Ascending aorta (tissue), 2 donors: Measurements from ENCODE around the gene TATDN2. TPM values are rescaled to one million over a fixed set of nuclear protein-coding genes. Genes with fewer than 3 reads are reported as not detected.

Experiments
- DNase-seq, 2 donors: peaks; one replicate each; pipeline ENCODE4 v3.0.0-alpha.2; 2019; ENCODE audit warnings: low spot score in 2 of 2
- H3K27ac ChIP-seq, 2 donors: fragments of 200-600 bp; sonication (generic); one replicate each; pipeline ENCODE4 v1.5.1; 2016 to 2017; ENCODE audit warnings: mild to moderate bottlenecking in 1 of 2
- H3K27me3 ChIP-seq: fragments of 200-600 bp; sonication (generic); one replicate; pipeline ENCODE4 v1.5.1; 2017
- H3K36me3 ChIP-seq, 2 donors: fragments of 200-600 bp; sonication (generic); one replicate each; pipeline ENCODE4 v1.5.1; 2016
- H3K4me1 ChIP-seq, 2 donors: fragments of 200-600 bp; sonication (generic); one replicate each; pipeline ENCODE4 v1.5.1; 2016 to 2017; ENCODE audit warnings: mild to moderate bottlenecking in 1 of 2
- H3K4me3 ChIP-seq, 2 donors: fragments of 200-600 bp; sonication (generic); one replicate each; pipeline ENCODE4 v1.5.1; 2016 to 2017; ENCODE audit warnings: mild to moderate bottlenecking in 1 of 2
- H3K9me3 ChIP-seq, 2 donors: fragments of 200-600 bp; sonication (generic); one replicate each; pipeline ENCODE4 v1.5.1; 2016
- intact Hi-C: fragments of 100-400 bp; cut with DNase I; formaldehyde crosslinking; loops from one replicate; pipeline ENCODE4 v1.15.1; 2023
- total RNA-seq: library from RNA; depleted of rRNA; stranded (reverse); fragments of >200 nt; gene quantifications from one replicate; pipeline ENCODE4 v1.1.0, GENCODE V29; 2016
- TF ChIP-seq, protein P1 (sequence below), 3 experiments: fragments of 200-600 bp in 2 of 3; fragments of 450-650 bp in 1 of 3; sonication (generic) in 2 of 3; IDR thresholded peaks; one replicate each; pipeline ENCODE4 v1.5.1; 2016 to 2019; ENCODE audit warnings: antibody characterized with exemption in 3 of 3, mild to moderate bottlenecking in 1 of 3, moderate library complexity in 1 of 3

Gene TATDN2
- total RNA-seq, 1 donor from 2014 or later: 29.1 TPM

DNA sequence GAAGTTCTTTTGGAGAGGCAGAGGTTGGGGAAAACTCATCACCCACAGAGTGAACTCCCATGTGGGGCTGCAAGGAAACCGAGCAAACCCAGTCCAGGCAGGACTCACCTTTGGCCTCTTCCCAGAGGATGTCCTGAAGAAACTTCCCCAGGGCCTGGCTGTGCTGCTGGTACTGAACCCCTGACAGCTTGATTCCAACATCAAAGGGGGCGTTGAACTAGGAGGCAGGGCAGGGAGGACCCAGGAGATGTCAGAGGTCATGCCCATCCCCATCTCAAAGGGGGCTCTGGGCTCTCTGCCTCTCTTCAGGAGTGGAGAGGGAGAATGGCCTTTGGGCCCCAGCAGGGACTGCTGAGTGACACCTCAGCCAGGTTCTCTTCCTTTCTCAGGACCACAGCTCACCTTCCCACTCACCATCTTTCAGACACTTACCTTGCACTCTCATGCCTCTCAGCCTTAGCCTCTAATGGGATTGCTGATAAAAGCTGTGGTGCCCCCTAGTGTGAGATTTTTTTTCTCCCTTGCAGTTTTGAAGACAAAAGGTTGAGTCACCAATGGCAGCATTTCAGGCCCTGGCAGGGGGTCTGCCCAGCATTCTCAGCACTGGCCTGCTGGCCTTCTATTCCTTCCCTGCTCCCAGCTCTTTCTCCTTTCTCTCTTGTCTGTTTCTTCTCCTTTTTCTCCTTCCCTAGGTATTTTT lies 38.5 kb downstream of the TATDN2 start:
- peaks cover 48 to 52% of the 10 kb centered on the region in 2 donors for H3K36me3 ChIP-seq
- TF ChIP-seq, protein P1, sequence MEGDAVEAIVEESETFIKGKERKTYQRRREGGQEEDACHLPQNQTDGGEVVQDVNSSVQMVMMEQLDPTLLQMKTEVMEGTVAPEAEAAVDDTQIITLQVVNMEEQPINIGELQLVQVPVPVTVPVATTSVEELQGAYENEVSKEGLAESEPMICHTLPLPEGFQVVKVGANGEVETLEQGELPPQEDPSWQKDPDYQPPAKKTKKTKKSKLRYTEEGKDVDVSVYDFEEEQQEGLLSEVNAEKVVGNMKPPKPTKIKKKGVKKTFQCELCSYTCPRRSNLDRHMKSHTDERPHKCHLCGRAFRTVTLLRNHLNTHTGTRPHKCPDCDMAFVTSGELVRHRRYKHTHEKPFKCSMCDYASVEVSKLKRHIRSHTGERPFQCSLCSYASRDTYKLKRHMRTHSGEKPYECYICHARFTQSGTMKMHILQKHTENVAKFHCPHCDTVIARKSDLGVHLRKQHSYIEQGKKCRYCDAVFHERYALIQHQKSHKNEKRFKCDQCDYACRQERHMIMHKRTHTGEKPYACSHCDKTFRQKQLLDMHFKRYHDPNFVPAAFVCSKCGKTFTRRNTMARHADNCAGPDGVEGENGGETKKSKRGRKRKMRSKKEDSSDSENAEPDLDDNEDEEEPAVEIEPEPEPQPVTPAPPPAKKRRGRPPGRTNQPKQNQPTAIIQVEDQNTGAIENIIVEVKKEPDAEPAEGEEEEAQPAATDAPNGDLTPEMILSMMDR (IDR thresholded peaks at IDR 0.05): peak in 1 of 3 experiments; percentile 19
- no peak overlapping the region for H3K4me3 ChIP-seq
- H3K9me3 ChIP-seq: no peaks in the 10 kb centered on the region
- no peak overlapping the region for H3K27ac ChIP-seq
- intact Hi-C loops: no loop called here
- DNase-seq: no peak
- no peaks in the 10 kb centered on the region for H3K4me1 ChIP-seq
- H3K27me3 ChIP-seq: no peaks in the 10 kb centered on the region

DNA sequence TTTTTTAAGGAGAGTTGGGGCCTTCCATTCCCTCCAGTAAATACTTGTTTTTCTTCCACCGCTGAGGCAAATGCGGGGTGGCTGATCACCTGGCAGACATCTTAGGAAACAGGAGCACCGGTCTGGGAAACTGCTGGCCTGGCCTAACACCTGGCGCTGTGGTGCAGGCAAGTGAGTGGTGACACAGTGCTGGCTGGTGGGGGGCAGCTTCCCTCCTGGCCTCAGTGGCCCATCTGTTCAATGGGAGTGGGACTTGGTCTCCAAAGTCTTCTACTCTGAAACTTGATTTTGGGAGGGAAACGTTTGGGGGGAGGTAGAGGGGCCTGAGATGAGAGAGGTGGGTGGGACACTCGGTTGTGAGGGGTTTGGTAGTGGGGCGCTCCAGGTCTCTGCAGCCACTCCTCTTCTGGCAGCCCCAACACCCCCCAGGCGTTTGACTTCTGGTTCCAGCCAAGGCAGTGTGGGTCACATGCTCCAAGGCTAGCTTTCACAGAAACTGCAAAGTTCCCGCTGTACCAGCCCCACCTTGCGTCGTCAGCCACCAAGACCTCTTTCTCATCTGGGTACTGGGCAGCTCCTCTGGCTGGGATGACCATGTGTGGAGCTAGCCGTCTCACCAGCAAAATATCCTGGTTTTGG lies 39.8 kb downstream of the TATDN2 start:
- DNase-seq: no peak
- peaks cover 41 to 48% of the 10 kb centered on the region in 2 donors for H3K36me3 ChIP-seq
- H3K4me3 ChIP-seq: no peak overlapping the region
- H3K4me1 ChIP-seq: no peaks in the 10 kb centered on the region
- TF ChIP-seq, protein P1 (IDR thresholded peaks at IDR 0.05): no peak
- H3K27me3 ChIP-seq: no peaks in the 10 kb centered on the region
- intact Hi-C loops: no loop called here
- no peak overlapping the region for H3K27ac ChIP-seq
- no peaks in the 10 kb centered on the region for H3K9me3 ChIP-seq

- TF ChIP-seq, protein P1 (IDR thresholded peaks at IDR 0.05): no peak
- H3K27ac ChIP-seq: no peak overlapping the region
- no peaks in the 10 kb centered on the region for H3K27me3 ChIP-seq
- H3K4me3 ChIP-seq: no peak overlapping the region
- DNase-seq: no peak
- no peaks in the 10 kb centered on the region for H3K4me1 ChIP-seq
- H3K9me3 ChIP-seq: no peaks in the 10 kb centered on the region
- peaks cover 35 to 48% of the 10 kb centered on the region in 2 donors for H3K36me3 ChIP-seq
- intact Hi-C loops: no loop called here
Measured at GRCh38 chr3:10288575-10288960, 40.3 kb downstream of the TATDN2 start.

DNA sequence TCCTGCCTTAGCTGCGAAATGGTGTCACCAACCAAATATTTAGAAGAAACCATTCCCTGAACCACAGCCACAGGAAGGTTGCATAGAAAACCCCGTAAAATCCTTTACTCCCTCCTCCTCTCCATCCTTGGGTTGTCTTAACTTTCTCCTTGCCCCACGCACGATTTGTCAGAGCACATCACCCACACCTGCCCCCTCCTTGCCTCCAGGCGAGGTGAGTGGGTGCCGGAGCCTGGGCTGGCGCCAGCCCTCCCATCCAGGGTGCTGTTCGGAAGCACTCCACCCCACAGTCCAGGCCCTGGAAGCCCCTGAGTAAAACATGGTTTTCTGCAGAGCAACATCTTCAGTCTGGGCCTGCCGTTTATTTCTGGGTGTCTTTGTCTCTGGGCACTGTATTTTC lies 40.8 kb downstream of the TATDN2 start:
- TF ChIP-seq, protein P1 (IDR thresholded peaks at IDR 0.05): no peak
- H3K36me3 ChIP-seq: peaks cover 32 to 45% of the 10 kb centered on the region in 2 donors

DNA sequence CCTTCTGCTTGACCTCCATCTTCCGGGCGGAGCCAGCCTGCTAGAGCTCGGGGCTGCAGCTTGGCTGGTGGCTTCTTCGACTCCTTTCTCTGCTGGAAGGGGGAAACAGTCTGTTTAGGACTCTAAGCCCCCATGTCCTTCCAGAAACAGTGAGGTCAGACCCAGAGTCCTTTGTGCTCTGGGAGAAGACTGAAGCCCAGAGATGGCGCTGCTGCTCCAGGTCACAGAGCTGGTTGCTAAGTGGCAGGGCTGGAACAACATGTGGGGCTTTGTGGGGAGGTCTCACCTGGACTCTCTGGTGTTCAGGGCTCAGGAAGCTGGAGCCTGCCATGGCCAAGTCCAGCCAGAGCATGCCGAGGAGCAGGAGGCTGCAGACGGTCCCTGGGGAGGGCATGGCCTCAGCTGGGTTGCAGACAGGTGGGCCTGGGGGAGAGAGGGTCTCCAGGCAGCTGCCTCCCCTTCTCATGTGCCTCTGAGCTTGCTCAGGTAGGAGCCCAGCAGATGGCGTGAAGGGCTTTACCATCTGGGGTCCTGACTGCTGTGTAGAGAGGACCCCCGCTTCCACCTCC lies 41.6 kb downstream of the TATDN2 start:
- DNase-seq: no peak
- intact Hi-C loops: no loop called here
- peaks cover 32 to 42% of the 10 kb centered on the region in 2 donors for H3K36me3 ChIP-seq

More for the DNA sequence above, 40.8 kb downstream of the TATDN2 start:
- Histone ChIP-seq H3K9me3 (no peaks in the 10 kb centered on the region), H3K27ac (no peak overlapping the region), H3K4me1 (no peaks in the 10 kb centered on the region), H3K4me3 (no peak overlapping the region), H3K27me3 (no peaks in the 10 kb centered on the region)
- no peak for DNase-seq
- intact Hi-C loops: no loop called here

More for the DNA sequence above, 41.6 kb downstream of the TATDN2 start:
- H3K27me3 ChIP-seq: no peaks in the 10 kb centered on the region
- no peak overlapping the region for H3K4me3 ChIP-seq
- TF ChIP-seq, protein P1 (IDR thresholded peaks at IDR 0.05): no peak
- H3K27ac ChIP-seq: no peak overlapping the region
- no peaks in the 10 kb centered on the region for H3K9me3 ChIP-seq
- no peaks in the 10 kb centered on the region for H3K4me1 ChIP-seq
